GM21717 (cell line): ENCODE results near the gene CNPY3.
"Not testable (repeated sequence)": the region's sequence is repeated elsewhere in the genome, so short reads cannot be mapped to it uniquely, and the experiment has no call there.

Experiments
- ATAC-seq: cut with Tn5 transposase; IDR thresholded peaks from one replicate; pipeline ENCODE4 v1.9.1; 2021; ENCODE audit warnings: mild to moderate bottlenecking, moderate library complexity; ENCODE audit not compliant: unreplicated experiment

The CNPY3 gene

GRCh38 chr6:42914546-42914945 is 14.7 kb upstream of the CNPY3 start:
- no peak for ATAC-seq

DNA sequence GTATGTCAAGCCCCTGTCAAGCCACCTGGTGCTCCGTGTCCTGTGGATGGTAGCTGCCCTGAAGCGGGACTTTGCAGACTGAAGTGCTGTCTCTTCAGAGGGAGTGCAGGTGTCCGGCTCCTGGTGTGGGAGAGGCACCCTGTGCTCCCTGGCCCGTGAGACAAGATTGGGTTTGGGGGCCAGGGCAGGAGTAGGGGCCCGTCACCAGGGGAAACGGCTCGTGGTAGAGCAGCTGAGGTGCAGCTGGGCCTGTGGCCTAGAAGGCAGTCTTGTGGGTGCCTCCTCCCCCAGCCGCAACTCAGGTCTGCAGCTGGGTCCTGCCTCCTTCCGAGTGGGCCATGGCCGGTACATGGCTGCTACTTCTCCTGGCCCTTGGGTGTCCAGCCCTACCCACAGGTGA is 13.5 kb upstream of the CNPY3 start, which contains the start of gene PTCRA:
TSS of gene PTCRA (plus strand) at position 322 of the 400 bp plus-strand sequence. CDS start at position 339, 17 bp downstream.
- ATAC-seq = no peak

DNA sequence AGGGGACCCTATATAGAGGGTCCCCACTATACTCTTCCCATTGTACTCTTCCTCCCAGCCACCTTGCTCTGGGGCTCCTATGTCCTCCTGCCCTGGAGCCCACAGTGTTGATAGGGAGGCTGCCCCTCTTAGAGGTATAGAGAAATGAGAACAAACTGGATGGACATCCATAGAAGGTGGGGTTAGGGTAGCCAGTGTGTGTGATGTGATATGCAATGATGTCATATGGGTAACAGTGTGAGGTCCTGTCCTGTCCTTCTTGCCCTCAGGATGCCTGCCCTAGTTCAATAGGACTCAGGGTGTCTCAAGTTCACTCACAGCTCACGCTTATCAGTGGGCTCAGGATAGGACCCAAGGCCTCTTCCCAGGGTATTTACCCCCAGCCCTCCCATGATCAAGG is 13.0 kb upstream of the CNPY3 start:
- ATAC-seq = no peak

DNA sequence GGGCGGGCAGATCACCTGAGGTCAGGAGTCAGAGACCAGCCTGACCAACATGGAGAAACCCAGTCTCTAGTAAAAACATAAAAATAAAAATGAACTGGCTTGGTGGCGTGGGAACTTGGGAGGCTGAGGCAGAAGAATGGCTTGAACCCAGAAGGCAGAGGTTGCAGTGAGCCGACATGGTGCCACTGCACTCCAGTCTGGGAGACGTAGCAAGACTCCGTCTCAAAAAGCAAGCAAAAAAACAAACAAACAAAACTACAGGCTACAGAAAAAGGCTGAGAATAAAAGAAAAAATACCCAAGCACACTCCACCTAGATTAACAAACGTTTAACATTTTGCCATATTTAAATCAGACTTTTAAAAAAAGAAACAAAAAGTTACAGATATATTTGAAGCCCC is 7.5 kb upstream of the CNPY3 start:
- ATAC-seq = no peak

DNA sequence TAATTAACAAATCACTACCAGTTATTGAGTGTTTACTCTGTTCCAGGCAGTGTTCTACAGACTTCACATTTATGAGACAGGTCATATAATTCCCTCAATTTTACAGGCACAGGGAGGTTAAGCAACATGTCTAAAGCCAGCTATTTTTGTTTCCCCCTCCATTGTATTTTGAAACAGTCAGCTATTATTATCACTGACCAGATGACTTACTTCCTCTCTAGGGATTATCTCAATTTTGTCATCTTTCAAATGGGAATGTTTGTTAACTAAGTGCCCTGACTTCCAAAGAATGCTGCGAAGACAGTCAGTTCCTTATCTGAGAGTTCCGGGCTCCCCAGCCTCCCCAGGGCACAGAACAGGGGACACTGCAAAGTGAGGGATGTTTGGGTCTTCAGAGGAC is 5.6 kb upstream of the CNPY3 start:
- ATAC-seq = no peak

DNA sequence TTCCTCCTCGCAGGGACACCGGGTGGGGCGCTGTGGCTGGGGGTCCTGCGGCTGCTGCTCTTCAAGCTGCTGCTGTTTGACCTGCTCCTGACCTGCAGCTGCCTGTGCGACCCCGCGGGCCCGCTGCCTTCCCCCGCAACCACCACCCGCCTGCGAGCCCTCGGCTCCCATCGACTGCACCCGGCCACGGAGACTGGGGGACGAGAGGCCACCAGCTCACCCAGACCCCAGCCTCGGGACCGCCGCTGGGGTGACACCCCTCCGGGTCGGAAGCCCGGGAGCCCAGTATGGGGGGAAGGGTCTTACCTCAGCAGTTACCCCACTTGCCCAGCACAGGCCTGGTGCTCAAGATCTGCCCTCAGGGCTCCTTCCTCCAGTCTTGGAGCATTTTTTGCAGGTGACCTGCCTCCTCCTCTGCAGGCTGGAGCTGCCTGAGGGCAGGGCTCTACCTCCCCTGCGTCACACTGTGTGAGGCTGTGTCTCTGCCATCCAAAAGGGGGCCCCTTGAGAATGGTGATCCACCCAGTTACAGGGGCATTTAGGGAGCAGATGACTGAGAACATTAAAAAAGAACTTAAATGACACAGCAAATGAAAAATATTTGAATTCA is 3.9 kb upstream of the CNPY3 start:
- no peak for ATAC-seq

GRCh38 chr6:42929821-42930360 is 611 bp downstream of the CNPY3 start:
- peak; percentile 49 for ATAC-seq

DNA sequence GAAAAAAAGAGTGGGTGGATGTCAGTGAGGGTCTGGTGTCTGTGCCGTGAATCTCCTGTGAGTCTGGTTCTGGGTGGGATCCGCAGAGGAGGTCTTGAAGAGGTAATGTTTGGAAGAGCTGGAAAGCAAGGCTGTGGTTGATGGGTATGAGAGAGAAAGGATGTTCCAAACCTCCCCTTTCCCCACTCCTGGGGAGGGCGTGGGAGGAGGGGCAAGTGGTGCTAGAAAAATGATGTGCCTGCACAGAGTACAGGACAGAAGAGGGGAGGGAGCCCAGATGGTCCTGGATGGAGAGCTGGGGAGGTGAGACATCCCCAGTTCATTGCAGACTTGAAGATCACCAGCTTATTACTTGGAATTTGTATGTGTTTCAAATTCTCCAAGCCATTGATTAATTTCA is 3.1 kb downstream of the CNPY3 start:
- ATAC-seq = no peak

DNA sequence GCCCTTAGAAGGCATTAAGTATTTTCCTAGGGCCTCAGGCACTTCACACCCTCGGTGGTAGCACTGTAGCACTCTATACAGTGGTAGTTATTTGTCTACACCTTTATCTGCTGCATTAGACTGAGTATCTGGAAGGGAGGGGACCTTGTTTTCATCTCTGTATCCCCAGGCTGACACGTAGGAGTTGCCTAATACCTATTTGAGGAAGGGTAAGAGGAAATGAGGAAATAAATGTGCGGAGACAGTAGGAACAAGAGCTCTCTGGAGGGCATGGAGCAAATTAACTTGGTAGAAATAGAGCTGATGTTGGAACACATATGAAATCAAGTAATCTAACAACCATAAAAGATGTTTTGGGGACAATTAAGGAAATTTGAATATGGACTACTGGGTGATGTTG is 3.9 kb downstream of the CNPY3 start:
- ATAC-seq = no peak

DNA sequence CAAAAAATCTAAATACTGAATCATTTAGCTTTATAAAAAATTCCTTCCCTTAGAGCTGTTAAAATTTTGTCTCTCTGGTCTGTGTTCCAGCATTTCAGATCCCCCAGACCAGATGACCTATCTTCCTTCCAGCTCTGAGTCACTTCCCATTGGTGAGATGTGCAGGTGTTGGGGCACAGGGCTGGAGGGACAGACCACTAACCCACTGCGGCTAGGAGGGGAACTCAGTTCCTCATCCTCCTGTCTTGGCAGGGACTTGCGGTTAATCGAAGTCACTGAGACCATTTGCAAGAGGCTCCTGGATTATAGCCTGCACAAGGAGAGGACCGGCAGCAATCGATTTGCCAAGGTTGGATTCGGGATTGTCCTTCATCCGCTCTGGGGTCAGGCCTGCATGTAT is 6.0 kb downstream of the CNPY3 start:
- no peak for ATAC-seq

DNA sequence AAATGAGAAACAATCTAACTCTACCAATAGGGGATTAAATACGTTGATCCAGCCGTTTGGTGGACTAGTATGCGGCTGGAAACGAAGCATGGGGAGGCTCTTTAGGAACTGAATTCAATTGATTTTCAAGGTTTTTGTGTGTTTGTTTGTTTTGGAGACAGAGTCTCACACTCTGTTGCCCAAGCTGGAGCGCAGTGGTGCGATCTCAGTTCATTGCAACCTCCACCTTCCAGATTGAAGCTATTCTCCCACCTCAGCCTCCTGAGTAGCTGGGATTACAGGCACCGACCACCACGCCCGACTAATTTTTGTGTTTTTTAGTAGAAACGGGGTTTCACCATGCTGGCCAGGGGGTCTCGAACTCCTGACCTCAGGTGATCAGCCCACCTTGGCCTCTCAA is 7.1 kb downstream of the CNPY3 start:
- no peak for ATAC-seq

DNA sequence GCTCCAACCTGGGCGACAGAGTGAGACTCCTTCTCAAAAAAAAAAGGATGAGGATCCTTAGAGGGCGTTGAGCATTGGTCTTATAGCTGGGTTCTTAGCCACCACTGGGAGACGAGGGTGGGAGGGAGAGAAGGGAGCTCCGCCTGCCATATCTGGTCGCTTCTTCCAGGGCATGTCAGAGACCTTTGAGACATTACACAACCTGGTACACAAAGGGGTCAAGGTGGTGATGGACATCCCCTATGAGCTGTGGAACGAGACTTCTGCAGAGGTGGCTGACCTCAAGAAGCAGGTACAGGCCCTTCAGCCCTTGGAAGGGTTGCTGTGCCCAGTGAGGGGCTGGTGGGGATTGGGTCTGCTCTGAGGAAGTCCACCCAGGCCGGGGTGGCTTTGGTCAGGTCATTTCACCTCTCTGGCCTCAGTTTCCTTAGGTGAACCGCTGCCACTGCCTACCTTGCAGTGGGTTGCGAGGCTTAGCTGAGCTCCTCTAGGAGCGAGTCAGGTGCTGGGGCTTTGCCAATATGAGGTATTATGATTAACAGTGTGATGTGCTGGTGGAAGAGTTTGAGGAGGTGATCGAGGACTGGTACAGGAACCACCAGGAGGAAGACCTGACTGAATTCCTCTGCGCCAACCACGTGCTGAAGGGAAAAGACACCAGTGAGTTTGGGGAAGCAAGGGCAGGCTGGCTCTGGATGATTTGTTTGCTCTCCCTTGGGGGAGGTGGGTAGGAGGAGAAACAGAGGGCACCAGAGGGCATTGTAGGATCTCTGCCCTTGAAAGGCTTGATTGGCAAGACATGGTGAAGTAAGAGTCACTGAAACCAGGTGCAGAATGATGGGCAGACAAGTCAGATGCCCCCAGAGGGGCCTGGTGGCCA is 8.5 kb downstream of the CNPY3 start:
- no peak for ATAC-seq

GRCh38 chr6:42938428-42938796 is 9.1 kb downstream of the CNPY3 start:
- ATAC-seq = no peak

DNA sequence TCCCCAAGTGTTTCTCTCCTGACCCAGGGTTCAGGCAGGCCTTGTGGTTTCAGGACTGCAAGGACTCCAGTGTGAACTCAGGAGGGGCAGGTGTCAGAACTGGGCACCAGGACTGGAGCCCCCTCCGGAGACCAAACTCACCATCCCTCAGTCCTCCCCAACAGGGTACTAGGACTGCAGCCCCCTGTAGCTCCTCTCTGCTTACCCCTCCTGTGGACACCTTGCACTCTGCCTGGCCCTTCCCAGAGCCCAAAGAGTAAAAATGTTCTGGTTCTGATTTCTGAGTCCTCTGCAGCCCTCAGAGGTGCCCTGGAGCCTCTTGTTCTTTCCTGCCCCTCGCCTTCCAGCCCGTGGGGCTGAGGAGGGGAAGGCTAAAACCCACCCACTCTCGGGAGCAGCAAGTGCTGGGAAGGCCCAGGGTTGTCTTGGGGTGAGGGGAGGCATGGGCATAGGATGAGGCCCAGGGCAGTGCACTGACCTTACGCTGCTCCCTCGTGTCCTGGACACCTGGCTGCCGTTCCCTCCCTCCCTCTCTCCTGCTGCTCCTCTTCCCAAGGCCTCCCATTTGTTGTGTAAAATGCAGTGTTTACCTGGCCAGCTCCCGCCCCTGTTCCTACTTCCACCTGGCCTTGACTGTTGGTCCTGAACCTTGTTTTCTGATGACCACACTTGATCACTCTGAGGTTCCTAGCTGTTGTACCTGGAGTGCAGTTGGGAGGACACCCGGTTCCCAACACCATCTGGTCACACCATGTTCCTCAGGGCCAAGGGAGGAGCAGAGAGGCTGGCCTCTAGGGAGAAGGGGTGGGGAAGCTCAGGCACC is 9.9 kb downstream of the CNPY3 start:
- ATAC-seq = no peak

DNA sequence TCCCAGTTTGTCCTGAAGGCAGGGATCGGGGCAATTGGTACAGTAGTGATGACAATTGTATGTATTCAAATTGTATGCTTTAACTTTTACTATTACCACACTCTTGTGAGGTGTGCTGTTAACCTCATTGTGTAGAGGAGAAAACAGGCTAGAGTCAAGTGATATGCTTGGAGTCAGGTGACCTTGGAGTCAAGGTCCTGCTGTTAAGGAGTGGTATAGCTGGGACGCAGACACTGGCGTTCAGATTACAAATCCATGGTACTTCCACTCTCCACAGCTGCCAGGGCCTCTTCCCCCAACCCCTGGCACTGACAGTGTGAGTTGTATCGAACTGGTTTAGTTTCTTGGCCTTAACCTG is 10.5 kb downstream of the CNPY3 start:
- ATAC-seq = no peak

- no peak for ATAC-seq
Measured at GRCh38 chr6:42940493-42941045, 11.3 kb downstream of the CNPY3 start.

GRCh38 chr6:42941356-42941755 is 12.1 kb downstream of the CNPY3 start:
- ATAC-seq = not testable (repeated sequence)

DNA sequence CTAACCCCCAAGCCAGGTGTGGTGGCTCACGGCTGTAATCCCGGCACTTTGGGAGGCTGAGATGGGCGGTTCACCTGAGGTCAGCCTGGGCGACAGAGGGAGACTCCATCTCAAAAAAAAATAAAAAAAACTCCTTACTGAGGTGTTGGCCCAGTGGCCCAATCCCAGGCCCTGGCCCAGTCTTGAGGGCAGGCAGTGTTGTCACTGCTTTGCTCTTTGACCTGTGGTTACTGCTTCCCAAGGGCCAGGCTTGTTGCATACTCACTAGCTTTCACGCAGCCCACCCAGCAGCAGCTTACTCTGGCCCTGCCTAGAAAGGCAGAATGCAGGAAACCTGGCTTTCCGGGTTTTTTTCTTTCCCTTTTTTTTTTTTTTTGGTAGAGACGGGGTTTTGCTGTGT is 13.2 kb downstream of the CNPY3 start:
- ATAC-seq = no peak

DNA sequence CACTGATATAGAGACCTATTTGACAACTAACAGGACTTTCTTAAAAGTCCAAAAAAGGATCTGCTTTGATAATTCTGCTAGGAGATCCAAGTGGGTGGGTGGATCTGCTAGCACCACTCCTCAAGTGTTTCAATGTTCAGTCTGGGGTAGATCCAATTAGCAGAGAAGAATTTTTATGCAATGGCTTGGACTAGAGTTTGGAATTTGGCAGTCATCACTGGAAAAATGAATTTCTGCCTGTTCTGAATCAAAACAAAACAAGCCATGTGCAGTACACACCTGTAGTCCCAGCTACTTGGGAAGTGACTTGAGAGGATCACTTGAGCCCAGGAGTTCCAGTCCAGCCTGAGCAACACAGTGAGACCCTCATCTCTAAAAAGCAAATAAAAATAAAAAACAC is 18.7 kb downstream of the CNPY3 start:
- no peak for ATAC-seq

DNA sequence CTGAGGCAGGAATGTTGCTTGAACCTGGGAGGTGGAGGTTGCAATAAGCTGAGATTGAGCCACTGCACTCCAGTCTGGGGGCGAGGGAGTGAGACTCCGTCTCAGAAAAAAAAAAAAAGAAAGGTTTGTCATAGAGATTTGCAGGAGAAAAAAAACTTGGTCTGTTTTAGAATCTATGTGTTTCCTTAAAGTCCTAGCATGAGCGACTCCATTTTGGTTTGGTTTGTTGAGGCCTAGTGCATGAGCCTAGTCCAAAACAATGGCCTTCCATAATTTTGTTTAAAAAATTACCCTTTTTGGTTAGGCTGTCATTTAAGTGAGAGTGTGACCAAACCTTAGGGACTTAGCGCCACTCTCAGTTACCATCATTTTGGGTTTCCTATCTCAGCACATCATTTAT is 23.1 kb downstream of the CNPY3 start:
- no peak for ATAC-seq

- not testable (repeated sequence) for ATAC-seq
Measured at GRCh38 chr6:42954405-42954804, 25.1 kb downstream of the CNPY3 start.
